Stimulated activated CD8-positive, alpha-beta memory T cell treated with anti-CD3 and anti-CD28 coated beads, Interleukin-7, amount 100 ng/mL, for 4 hours (primary cell): ENCODE results near the gene C11orf86.
"Not testable (repeated sequence)": the region's sequence is repeated elsewhere in the genome, so short reads cannot be mapped to it uniquely, and the experiment has no call there.

Source experiments
- DNase-seq, 2 donors: peaks; one replicate each; pipeline ENCODE4 v3.0.0-alpha.2; 2020; ENCODE audit warnings: low read depth in 2 of 2

The C11orf86 gene, protein sequence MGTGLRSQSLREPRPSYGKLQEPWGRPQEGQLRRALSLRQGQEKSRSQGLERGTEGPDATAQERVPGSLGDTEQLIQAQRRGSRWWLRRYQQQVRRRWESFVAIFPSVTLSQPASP

DNA sequence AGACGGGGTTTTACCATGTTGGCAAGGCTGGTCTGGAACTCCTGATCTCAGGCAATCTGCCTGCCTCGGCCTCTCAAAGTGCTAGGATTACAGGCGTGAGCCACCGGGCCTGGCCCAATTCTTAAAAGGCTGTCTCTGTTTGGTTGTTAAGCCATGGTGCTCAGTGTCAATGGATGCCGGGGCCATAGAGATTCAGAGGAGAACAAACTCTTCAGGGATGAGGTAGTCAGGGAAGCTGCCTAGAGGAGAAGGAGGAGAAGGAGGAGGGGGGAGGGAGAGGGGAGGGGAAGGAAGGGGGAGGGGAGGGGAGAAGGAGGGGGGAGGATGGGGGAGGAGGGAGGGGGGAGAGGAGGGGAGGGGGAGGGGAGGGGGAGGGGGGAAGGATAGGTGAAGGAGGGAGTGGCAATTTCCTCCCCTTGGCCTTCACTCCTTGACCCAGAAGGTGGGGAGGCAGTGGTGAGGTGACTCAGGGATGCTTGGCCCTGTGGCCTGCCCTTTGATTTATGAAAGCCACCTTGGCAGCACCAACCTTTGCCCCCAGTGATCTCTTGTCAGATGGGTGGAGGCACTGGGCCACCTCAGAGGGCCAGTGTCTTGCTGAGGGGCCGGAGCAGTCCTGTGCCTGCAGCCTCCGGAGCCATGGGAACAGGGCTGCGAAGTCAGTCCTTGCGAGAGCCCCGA, at the start of gene C11orf86:
TSS of gene C11orf86 (plus strand) at position 581 of the 681 bp plus-strand sequence. CDS start at position 640, 59 bp downstream.
- no peak for DNase-seq

DNA sequence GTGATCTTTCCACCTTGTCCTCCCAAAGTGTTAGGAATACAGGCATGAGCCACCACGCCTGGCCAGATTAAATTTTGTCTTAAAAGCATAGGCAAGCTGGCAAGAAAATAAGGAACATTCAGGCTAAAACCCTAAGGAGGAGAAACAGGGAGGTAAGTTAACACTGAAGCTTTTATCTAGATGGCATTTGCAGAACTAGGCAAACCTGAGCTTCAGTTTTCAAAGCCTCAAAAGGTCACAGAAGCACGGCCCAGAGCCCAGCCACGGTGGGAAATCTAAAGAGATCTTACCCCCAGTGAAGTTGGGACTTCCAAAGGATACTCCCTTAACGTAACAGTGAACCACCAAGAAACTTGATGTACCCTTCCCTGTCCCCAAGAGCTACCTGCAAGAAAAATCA, 45.4 kb upstream of the C11orf86 start:
- DNase-seq: no peak

DNA sequence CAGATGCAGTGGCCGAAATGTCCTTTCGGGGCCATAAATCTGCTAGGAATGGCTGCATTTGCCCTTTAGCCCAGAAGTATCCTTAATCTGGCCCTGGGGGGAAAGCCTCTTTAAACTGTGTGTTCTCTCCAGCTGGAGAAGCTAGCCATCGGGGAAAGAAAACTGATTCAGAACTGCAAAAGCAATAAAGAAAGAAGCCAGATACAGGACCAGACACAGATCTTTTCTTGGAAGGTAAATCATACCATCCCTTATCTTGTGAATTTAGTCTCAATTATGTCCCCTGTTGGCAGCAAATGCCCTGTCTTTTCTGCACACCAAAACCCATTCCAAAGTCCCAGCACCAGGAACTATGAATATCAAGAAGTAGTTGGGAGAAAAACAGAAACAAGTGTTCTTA, 42.6 kb upstream of the C11orf86 start:
- no peak for DNase-seq

DNA sequence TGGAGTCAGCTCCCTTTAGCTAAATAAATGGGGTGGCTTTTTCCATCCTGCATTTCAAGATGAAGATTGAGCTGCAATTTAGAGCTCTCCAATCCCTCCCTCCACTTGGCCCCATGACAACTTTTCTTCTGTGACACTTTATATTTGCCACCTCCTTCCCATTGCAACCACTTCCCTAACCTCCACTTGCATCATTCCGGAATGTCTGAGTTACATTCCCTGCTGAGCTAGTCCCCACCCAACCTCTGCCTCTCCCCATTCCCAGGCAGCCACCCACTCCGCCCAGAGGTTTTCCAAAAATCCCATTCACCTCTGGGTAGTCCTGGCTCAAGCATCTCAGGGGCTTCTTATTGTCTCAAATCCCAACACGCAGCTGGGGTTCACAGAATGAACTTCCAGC, 41.6 kb upstream of the C11orf86 start:
- no peak for DNase-seq

DNA sequence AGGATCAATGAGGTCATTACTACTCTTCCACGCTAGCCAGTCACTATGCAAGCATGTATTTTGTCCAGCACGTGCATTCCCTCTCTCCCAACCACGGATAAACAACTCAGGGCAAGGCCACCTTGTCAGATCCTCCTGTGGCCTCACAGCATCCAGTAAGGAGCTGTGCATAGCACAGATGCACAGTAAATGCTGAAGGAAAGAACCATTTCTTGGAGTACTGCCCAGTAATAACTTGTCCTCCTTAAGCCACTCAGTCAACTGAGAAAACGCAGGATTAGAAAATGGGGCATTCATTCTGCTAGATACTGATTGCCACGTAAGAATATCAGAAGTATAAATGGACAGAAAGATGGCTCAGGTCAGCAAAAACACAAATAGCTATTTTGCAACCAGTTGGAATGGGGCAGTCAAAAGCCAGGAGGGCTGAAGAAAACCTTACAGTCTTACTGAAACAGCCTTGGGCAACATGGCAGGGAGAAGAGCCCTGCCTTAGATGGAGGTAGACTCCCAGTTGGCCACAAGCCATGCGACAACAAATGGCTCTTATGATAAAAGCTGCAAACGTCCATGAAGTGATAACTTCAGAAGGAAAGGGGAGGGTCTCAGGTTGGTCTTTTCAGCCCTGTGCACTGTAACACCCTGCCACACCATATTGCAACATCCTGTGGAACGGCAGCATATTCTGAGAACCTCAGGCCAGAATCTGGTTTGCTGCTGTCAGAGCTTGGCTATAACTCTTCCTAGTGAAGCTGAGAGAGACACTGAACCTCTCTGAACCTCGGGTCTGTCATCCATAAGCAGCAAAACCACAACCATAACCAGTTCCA, 39.9 kb upstream of the C11orf86 start:
- DNase-seq: no peak

DNA sequence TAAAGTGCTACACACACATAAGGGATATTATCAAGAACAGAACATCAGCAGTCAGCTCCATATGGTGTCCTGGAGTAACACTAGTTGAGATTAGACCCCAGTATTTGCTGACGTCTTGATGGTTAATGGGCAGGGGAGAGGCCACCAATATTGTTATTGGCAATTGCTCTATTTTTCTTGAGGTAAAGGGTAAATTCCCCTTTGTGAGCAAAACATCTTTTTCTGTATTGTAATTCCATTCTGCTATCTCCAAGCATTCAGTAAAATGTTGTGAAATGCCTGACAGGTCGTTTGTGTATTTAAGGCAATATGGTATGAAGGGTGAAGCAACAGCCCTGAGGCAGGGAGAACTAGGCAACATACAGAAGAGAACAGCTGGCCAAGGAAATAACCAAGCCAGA, 38.8 kb upstream of the C11orf86 start:
- DNase-seq: no peak

DNA sequence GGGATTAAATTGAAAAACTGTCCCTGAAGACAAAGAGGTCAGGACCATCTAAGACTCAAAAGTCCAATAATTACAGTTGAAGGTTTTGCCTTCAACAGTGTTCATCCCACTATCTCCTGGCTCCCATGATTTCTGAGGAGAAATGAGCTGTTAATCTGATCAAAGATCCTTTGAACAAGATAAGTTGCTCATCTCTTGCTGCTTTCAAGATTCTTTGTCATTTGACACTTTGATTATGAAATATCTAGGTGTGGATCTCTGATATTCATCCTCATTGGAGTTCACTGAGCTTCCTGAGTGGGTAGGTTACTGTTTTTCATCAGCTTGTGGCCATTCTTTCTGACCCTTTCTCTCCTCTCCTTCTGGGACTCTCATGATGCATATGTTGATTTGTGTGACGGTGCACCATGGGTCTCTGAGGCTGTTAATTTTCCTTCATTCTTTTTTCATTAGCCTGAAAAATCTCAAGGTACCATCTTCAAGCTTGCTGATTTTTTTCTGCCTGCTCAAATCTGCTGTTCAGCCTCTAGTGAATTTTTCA, 37.8 kb upstream of the C11orf86 start:
- DNase-seq: no peak

DNA sequence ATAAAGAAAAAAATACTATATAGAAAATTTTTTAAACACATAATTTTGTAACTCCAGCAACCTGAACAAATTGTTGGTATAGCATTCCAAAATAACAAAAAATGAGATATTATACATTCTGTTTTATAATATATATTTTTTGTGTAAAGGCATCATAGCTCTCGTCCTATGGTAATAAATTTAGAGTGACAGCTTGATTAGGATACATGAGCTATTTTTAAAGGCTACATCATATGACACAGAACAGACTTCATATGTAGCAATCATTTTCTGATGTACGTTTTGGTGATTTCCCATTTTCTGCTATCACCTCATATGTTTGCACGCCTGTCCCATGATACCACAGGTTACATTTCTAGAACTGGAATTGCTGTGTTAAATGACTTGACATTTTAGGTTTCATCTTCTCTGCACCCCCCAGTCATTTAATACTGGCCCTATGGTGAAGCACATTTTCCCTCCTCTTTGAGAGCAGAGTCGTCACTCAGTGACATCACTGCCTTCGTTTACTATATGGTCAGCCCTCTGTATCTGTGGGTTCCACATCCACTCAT, 36.4 kb upstream of the C11orf86 start:
- no peak for DNase-seq

DNA sequence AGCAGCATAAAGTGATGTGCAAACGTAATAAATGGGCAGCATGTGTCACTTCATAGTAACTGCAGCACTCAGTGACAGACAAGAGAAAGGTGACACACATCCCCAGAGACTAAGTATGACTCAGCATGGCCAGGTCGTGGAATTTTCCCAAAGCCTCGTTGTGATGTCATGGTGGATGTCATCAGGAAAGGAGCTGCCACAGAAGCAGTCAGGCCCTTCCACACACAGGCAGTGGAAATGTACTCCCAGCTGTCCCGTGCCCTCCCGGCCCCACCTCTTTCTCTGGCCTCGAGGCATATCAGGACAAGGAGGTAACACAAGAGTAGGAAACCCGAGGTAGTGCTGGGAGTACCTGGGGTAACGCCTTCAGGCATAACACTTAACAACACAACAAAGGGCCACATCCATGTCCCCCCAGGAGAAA, 25.0 kb upstream of the C11orf86 start:
- peak in 1 of 2 donors; percentile 14 for DNase-seq

DNA sequence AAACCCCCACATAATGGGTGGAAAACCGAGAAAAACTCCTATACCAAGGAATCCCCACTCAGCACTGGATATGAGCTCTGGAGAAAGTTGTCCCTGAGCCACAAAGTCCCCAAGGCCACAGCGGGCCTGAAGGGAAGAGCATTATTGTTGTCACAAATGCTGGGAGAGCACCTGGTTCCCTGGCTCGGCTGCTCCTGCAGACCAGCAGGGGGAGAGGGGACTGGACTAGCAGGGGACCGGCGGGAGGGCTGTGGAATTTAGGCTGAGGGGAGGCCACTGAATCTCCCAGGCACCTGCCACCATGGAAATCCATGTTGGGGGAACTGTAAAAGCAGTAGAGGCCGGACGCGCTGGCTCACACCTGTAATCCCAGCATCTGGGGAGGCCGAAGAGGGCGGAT, 24.0 kb upstream of the C11orf86 start:
- DNase-seq: no peak

DNA sequence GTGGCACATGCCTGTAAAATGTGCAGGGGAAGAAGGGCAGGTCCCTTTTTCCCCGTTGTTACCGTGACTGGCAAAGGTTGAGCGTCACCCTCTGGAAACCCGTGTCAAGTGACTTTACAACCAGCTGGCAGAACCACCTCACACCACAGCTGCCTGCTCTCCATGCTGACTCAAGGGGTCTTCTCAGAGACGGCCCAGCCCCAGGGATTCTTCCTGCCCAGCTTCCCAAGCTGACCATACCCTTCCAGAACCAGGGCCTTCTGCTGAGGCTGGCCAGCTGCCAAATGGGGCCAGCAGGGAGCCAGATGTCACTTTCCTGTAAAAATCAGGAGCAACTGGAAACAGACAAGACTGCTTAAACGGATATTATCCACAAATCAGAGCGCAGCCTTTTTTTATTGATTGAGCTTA, 23.2 kb upstream of the C11orf86 start:
- no peak for DNase-seq

DNA sequence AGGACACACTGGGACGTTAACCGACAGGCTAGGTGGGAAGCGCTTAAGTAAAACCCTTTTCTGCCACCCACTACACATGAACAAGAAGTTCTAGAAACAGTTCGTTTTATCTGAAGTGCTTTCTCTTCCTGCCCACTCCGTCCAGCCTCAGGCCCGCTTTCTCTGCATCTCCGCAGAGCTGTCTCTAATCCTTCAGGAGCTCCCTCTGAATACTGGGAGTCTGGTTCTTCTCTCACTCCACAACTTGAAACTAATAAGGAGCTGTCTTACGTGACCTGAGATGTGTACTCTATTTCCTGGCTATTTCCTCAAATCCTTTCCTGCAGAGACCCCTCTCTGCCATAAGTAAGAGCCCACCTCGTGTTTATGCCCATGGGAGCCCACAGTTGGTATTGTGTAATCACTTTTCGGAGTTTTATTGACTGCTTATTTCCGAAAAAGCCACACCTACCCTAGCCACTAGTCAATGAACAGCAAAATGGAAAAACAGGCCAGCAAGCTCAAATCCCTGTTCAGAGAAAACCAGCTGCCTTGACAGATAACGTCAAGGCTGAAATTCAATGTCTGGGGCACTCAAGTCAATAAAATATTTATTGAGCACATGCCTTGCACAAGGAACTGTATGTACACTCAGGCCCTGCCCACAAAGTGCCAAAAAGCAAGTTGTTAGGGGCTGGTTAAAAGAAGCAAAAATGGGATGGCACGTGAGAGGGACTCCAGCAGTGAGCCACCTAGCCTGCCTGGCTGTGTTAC, 21.8 kb upstream of the C11orf86 start:
- DNase-seq: no peak

DNA sequence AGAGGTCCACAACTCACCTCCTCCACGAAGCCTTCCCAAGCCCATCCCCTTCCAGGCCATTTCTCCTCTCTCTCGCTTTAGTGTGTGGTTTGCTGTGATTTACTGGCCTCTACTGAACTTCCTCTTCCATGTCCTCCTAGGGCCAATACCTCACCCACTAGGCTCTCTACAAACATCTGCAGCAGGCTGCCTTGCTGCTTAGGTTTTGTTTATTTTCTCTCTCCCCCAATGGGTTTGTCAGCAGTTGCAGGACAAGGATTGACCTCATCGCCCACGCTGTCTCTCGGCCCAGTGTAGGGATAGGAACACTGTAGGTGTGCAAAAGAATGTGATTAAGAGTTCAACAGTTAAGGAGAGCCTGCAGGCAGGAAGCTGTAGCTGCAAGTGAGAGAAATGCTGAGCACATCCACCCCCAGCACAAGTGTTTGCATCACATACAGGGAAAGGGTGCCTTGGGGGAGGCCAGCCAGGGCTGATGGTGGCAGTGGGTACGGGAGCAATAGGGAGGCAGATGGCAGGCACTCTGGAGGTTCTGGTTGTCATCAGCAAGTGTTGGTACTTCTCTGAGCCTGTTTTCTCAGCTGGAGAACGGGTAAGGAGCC, 18.3 kb upstream of the C11orf86 start:
- DNase-seq: no peak

DNA sequence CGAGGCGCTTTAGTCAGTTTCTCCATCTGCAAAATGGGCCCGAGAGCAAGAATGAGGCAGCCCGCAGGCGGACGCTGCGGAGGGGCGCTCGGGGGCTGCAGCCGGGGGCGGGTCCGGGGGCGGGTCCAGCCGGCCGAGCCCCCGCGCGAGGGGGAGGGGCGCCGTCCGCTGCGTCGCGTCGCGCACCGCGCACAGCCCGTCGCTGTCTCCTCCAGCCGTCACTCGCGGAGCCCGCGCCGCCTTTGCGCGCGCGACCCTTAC, 17.2 kb upstream of the C11orf86 start:
- DNase-seq: no peak

DNA sequence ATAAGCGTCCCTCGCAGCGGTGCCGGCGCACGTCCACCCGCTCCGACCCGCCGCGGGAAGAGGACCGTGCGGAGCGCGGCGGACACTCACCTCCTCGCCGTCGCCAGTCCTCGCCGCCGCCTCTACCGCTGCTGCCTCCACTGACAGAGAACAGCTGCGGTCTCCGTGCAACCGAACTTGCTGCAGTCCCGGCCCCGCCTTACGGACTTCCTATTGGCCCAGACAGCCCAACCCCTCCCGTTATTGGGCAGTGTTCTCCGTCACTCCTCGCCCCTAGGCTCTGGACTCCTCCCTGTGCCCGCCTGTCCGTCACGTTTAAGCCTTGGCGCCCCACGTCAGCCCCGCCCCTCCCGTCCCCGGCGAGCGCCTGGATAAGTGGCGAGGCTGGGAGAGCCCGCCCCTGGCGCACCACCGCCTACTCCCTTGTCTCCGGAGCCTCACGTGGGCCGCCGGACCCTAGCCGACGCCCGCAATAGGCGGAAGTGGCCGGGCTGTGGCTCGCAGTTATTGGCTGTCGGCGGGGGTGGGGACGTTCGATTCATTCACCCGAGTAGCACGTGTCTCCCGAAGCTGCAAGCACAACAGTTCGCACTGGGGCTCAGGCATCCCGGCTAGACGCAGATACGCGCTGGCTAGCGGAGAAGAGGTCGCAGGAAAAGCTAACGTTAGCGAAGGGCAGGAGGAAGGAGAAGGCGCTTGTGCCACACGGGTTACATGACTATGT, 16.7 kb upstream of the C11orf86 start, which contains the start of gene PC:
TSS of gene PC (minus strand) at position 152 of the 724 bp plus-strand sequence. CDS start 86,224 bp downstream, outside the sequence.
- DNase-seq: peak; percentile 95 to 96

DNA sequence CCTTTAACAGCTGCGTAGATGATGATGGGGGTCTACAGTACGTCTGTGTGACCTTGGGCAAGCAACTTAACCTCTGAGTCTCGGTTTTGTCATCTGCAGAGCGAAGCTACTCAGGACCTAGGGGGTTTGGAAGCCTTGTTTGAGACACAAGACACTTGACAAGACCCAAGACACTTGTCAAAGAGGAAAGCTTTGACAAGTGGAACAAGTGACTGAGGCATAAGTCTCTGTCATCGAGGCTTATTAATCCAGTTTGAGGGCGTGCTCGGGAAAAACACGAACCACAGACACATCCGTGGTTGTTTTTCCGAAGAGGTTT, 16.2 kb upstream of the C11orf86 start:
- DNase-seq: peak in 1 of 2 donors; percentile 6

DNA sequence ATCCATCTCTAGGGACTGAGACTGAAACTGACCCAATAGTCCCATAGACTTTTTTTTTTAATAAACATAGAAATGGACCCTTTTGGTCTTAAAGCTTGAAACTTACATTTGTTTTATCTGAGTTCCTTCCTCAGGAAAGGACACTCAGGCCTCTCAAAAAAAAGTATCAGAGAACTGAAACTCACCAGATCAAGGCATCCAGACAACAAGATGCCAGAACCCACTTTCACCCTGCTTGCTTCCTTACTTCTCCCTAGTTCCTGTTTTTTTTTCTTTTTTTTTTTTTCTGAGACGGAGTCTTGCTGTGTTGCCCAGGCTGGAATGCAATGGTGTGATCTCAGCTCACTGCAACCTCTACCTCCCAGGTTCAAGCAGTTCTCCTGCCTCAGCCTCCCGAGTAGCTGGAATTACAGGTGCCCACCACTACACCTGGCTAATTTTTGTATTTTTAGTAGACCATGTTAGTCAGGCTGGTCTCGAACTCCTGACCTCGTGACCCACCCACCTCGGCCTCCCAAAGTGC, 13.4 kb upstream of the C11orf86 start:
- DNase-seq: not testable (repeated sequence)

DNA sequence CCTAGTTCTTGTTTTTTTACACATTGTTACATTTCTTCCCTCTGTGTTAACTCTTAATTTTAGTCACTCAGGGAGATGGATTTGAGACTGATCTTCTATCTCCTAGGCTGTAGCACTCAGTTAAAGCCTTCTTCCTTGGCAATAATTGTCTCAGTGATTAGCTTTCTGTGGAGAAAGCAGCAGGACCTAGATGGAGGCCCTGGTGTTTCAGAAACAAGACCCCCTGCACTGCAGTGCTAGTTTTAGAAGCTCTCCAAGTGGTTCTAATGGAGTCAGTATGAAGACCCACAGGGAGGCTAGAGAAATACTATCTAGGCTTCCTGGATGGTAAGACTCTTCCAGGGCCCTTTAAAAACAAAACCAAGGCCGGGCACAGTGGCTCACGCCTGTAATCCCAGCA, 12.9 kb upstream of the C11orf86 start:
- DNase-seq: no peak

DNA sequence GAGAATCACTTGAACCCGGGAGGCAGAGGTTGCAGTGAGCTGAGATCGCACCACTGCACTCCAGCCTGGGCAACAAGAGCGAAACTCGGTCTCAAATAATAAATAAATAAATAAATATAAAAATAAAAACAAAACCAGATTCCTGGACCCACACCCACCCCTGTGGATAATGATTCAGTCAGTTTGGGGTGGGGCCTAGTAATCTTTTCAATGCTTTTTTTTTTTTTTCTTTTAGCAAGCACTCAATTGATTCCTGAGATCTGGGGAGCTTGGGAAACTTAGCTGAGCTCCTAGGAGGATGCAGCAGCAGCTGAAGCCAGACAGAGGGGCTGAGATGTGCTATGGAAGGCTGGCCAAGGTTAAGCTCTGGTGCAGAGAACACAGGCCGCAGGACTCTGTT, 12.3 kb upstream of the C11orf86 start:
- DNase-seq: no peak

DNA sequence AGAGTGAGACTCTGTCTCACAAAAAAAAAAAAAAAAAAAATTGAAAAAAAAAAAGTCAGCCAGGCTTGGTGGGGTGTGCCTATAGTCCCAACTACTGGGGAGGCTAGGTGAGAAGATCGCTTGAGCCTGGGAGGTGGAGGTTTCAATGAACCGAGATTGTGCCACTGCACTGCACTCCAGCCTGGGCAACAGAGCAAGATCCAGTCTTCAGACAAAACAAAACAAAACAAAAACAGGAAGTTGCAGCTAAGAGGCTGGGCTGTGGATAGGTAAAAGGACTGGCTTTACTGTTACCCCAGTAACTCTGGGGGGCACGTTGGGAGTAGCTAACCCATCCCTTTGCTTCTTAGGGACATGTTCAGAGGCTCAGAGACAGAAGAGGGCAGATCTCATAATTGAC, 10.6 kb upstream of the C11orf86 start:
- no peak for DNase-seq

DNA sequence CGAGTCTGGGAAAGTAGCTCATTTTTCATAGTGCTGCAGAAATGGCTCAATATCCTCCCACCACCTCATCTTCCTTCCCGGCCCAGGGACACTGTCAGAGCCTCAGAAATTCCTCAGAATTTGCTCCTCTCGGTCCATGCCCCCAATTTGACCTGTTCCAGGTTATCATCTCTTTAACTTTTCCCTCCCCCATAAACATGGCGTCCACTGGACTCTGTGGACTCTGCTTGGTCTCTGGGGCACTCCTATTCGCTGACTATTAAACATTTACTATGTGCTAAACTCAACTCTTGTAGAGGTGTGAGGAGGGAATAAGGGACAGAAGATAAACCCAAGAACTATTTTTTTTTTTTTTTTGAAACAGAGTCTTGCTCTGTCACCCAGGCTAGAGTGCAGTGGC, 8.8 kb upstream of the C11orf86 start:
- no peak for DNase-seq
